Heart right ventricle (tissue), 16 donors: ENCODE data around the gene ARAP1. TPM values are rescaled to one million over a fixed set of nuclear protein-coding genes. Genes with fewer than 3 reads are reported as not detected.

Experiments used
- ATAC-seq, 8 donors: fragments of 200-7000 bp; cut with Tn5 transposase; one replicate each; pipeline ENCODE4 v1.9.1; 2020; ENCODE audit warnings: mild to moderate bottlenecking in 8 of 8, moderate library complexity in 8 of 8, moderate number of reproducible peaks in 1 of 8
- DNase-seq, 2 donors: peaks; one replicate each; pipeline ENCODE4 v3.0.0-alpha.2; 2020
- H3K27ac ChIP-seq, 10 donors: fragments of 200-600 bp; sonication (generic) in 2 of 10; one replicate each; pipeline versions ENCODE4 v1.5.0 to v1.8.0; 2020 to 2022; ENCODE audit warnings: mild to moderate bottlenecking in 3 of 10
- H3K27me3 ChIP-seq, 7 donors: fragments of 200-600 bp; one replicate each; pipeline ENCODE4 v1.8.0; 2021 to 2022; ENCODE audit warnings: mild to moderate bottlenecking in 2 of 7
- H3K36me3 ChIP-seq, 9 donors: fragments of 200-600 bp; sonication (generic) in 1 of 9; one replicate each; pipeline versions ENCODE4 v1.5.0 to v1.8.0; 2020 to 2022; ENCODE audit warnings: mild to moderate bottlenecking in 2 of 9
- H3K4me1 ChIP-seq, 9 donors: fragments of 200-600 bp; sonication (generic) in 1 of 9; one replicate each; pipeline versions ENCODE4 v1.5.0 to v1.8.0; 2020 to 2022; ENCODE audit warnings: mild to moderate bottlenecking in 4 of 9
- H3K4me3 ChIP-seq, 10 donors: fragments of 200-600 bp; sonication (generic) in 2 of 10; one replicate each; pipeline versions ENCODE4 v1.5.0 to v1.8.0; 2020 to 2022; ENCODE audit warnings: mild to moderate bottlenecking in 7 of 10, moderate library complexity in 2 of 10
- H3K9me3 ChIP-seq, 11 donors: fragments of 200-600 bp in 10 of 11; sonication (generic) in 2 of 11; one replicate each; pipeline versions ENCODE4 v1.5.0 to v1.8.0; 2013 to 2022; ENCODE audit warnings: mild to moderate bottlenecking in 2 of 11, control low read depth in 1 of 11, moderate library complexity in 1 of 11
- WGBS, 2 donors: extraction: QIAGEN DNeasy Blood & Tissue Kit; methylation state at CpG; one replicate each; pipeline ENCODE4 v1.1.7; 2013; ENCODE audit warnings: inconsistent platforms in 1 of 2; 5-methylcytosine and 5-hydroxymethylcytosine counted together
- intact Hi-C, 10 donors: fragments of 100-400 bp; cut with DNase I; formaldehyde crosslinking; loops; one replicate each; pipeline versions ENCODE4 v1.11.1 to v1.14.2; 2022
- polyA plus RNA-seq, 2 donors: library from polyadenylated mRNA; stranded (reverse); fragments of 200-250 nt; gene quantifications; one replicate each; pipeline ENCODE4 v1.2.3, GENCODE V29; 2013
- total RNA-seq, 10 donors: library from RNA; stranded (reverse); fragmentation: NEBNext Ultra II Directional in 3 of 10; extraction: Animal tissue kit (Norgen Biotek cat#: 25700) in 3 of 10; gene quantifications; one replicate each; pipeline versions ENCODE4 v1.2.1 to v1.2.4, GENCODE V29; 2021 to 2023
- TF ChIP-seq, protein P1 (sequence below), 9 donors: fragments of 200-600 bp; sonication (generic) in 2 of 9; IDR thresholded peaks; one replicate each; pipeline versions ENCODE4 v1.5.0 to v1.8.0; 2021 to 2022; ENCODE audit warnings: antibody characterized with exemption in 9 of 9, mild to moderate bottlenecking in 5 of 9, moderate library complexity in 1 of 9
- donor health status: Arrhythmogenic right ventricular cardiomyopathy.
- donor health status: ischemic (EF 13 %, LVEDD 7.1; RV severe dilation, severe dysfunction).
- donor health status: healthy with polysubstance abuse.
- donor health status: DM: no; HTN: yes; CAD: no.
- donor health status: DM: no; HTN: no; CAD: no.
- donor health status: ischemic (EF 25% LVEDD 6.9; RV normal size, moderate dysfunction).
- donor health status: ischemic (EF 25% LVEDD 5.7; RV mildly dilated, moderate dysfunction).
- donor health status: healthy.
- donor health status: DM: yes; HTN: yes; CAD: no.
- donor health status: Ischemic cardiomyopathy.
- donor health status: ischemic (EF 35%, LVEDD 5.7; RV mildly dilated, moderate dysfunction).
- donor health status: nonischemic (EF 11% LVEDD 7.7; RV severe dilation, severe dysfunction).
- donor health status: DM: yes; HTN: yes; CAD: no.
- donor health status: PGD.
- donor health status: ischemic (EF 29% LVEDD 5.4; RV normal size, mild dysfunction).
- donor health status: nonischemic (EF 23%, LVEDD 6.1; RV moderate dilation, normal function).

ARAP1 gene
- total and polyA plus RNA-seq, 12 donors, result 30.4 to 68.3 (median 40.8) TPM

DNA sequence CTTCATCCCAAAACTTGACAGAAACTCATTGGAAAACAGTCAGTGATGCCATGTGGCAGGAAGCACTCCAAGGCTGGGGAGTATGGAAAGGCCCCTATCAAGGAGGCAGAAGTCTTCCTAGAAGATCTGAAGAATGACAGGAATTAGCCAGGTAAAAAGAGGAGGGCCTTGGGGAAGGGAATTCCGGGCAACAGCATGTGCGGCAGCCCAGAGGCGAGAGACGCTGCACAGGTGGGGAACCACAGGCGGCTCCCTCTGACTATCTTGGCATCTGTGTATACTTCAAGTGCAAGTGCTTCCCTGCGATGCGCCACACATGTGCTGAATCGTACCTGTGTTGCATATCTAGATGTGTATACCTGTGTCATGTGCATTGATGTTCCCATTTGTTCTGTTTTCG, 90.7 kb downstream of the ARAP1 start:
- H3K27ac ChIP-seq, result no peak overlapping the region
- ATAC-seq (no peak), DNase-seq (no peak)
- TF ChIP-seq, protein P1, sequence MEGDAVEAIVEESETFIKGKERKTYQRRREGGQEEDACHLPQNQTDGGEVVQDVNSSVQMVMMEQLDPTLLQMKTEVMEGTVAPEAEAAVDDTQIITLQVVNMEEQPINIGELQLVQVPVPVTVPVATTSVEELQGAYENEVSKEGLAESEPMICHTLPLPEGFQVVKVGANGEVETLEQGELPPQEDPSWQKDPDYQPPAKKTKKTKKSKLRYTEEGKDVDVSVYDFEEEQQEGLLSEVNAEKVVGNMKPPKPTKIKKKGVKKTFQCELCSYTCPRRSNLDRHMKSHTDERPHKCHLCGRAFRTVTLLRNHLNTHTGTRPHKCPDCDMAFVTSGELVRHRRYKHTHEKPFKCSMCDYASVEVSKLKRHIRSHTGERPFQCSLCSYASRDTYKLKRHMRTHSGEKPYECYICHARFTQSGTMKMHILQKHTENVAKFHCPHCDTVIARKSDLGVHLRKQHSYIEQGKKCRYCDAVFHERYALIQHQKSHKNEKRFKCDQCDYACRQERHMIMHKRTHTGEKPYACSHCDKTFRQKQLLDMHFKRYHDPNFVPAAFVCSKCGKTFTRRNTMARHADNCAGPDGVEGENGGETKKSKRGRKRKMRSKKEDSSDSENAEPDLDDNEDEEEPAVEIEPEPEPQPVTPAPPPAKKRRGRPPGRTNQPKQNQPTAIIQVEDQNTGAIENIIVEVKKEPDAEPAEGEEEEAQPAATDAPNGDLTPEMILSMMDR (IDR thresholded peaks at IDR 0.05), result no peak
- WGBS, 2 donors, result 82 to 84% methylated on average over 9 of the region's 9 CpGs
- intact Hi-C loops, result no loop called here
- no peaks in the 10 kb centered on the region for H3K9me3 ChIP-seq
- H3K27me3 ChIP-seq, result peaks cover 0 to 20% (median 7%) of the 10 kb centered on the region in 7 donors
- no peaks in the 10 kb centered on the region for H3K36me3 ChIP-seq
- H3K4me3 ChIP-seq, result no peak overlapping the region
- H3K4me1 ChIP-seq, result no peaks in the 10 kb centered on the region

DNA sequence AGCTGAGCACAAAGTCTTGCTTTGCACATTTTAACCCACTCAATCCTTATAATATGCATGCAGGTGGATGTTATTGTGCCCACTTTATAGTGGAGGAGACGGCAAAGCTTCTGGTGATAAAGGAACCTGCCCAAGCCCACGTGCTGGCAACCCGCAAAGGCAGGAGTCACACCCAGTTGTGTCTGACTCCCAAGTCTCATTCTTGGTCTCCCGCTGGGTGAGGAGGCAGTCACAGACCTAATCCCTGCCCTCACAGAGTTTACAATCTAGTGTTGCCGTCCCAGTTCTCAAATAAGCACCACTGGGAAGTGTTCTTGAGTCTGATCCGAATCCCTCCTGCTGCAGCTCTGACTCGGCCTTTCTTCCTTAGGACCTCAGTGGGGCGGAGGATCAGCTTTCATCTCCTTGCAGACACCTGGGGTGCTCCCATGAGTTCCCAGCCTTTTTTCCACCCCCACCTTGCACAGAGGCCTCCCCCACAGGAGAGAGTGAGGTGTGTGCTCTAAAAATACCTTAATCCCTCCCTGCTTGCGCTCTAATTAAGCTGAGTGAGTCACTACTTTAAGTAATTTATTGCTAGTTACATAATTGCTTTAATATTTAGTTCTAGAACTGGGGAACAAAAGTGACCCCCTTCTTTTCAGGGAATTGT, 93.1 kb downstream of the ARAP1 start:
- intact Hi-C loops, result loop anchor here in 1 of 10 donors (10.0 kb wide), 1 partner anchor 184 kb away; no protein-coding TSS in a partner anchor
- Histone ChIP-seq H3K9me3 (no peaks in the 10 kb centered on the region), H3K4me3 (no peak overlapping the region), H3K27me3 (peaks cover 0 to 14% (median 5%) of the 10 kb centered on the region in 7 donors), H3K27ac (no peak overlapping the region), H3K4me1 (no peaks in the 10 kb centered on the region), H3K36me3 (no peaks in the 10 kb centered on the region)
- no peak for ATAC-seq
- TF ChIP-seq, protein P1 (IDR thresholded peaks at IDR 0.05), result no peak
- WGBS, 2 donors, result 83 to 84% methylated on average over 9 of the region's 9 CpGs
- DNase-seq, result no peak

DNA sequence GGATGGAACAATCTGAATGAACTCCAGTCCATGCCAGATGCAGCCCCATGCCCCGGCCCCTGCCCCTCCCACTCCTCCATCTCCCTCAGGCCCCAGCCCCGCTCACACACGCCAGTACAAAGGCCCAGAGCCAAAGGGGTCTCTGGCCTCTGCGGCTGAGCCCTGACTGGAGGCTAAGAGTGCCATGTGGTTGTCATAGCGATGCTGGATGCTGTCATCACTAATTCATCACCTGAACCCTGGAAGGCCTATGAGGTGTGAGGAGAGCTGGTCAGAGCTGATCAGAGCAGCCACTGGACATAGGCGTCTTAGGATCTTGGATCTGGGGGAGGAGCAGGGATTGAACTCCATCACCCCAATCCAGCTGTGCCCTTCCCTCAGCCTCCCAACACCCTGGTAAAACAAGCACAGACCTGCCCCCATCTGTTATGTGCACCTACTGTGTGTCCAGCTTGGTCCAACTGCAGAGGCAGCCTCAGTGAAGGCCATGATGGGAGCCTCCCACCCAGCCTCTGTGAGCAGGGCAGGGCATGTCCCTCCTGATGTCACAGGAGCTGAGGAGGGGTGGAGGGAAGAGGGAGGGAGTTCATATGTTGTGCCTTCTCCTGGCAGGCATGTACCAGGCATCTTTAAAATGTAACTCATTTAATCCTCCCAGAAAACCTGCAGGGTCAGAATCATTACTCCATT, 94.7 kb downstream of the ARAP1 start:
- ATAC-seq (no peak), DNase-seq (no peak)
- peaks cover 0 to 2% (median 0%) of the 10 kb centered on the region in 7 donors for H3K27me3 ChIP-seq
- H3K36me3 ChIP-seq, result no peaks in the 10 kb centered on the region
- no peaks in the 10 kb centered on the region for H3K9me3 ChIP-seq
- no peak overlapping the region for H3K4me3 ChIP-seq
- WGBS, 2 donors, result 76 to 78% methylated on average over 6 of the region's 6 CpGs
- H3K4me1 ChIP-seq, result no peaks in the 10 kb centered on the region
- TF ChIP-seq, protein P1 (IDR thresholded peaks at IDR 0.05), result no peak
- H3K27ac ChIP-seq, result no peak overlapping the region
- intact Hi-C loops, result loop anchor here in 1 of 10 donors (10.0 kb wide), 1 partner anchor 183 kb away; no protein-coding TSS in a partner anchor

DNA sequence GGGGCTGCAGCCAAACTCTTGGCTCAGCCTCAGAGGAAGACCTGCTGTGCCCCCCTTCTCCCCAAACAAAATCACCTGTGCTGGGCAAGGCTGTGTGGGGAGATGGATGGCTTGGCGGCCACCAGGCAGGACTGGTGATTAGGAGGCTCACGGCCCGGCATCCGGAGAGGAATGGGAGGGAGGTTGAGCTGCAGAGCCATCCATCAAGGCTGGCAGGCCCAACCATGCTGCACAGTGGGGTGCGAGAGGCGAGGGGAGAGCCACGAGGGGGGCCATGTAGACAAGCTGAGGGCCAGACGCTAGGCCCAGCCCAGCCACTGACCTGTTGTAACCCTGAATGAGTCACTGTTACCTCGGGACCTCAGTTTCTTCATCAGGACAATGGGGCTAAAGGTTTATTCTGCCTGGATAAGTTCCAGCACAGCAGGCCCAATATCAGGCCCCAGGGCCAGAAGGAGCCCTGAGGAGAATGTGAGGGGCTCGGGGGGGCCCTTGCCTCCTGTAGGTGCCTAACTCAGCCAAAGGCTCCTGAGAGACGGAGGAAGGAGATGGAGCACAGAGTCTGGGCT, 96.2 kb downstream of the ARAP1 start:
- no peaks in the 10 kb centered on the region for H3K4me1 ChIP-seq
- 71 to 83% methylated on average over 11 of the region's 11 CpGs for WGBS, 2 donors
- ATAC-seq (no peak), DNase-seq (no peak)
- no peak overlapping the region for H3K4me3 ChIP-seq
- H3K27ac ChIP-seq, result no peak overlapping the region
- no peaks in the 10 kb centered on the region for H3K36me3 ChIP-seq
- no peaks in the 10 kb centered on the region for H3K27me3 ChIP-seq
- intact Hi-C loops, result loop anchor here in 1 of 10 donors (10.0 kb wide), 1 partner anchor 181 kb away; no protein-coding TSS in a partner anchor
- no peaks in the 10 kb centered on the region for H3K9me3 ChIP-seq
- TF ChIP-seq, protein P1 (IDR thresholded peaks at IDR 0.05), result no peak
